ENCODE data around the gene RTN4R. TPM values are rescaled to one million over a fixed set of nuclear protein-coding genes. Genes with fewer than 3 reads are reported as not detected.

Gene RTN4R
- total and polyA plus RNA-seq, 9 of the 15 experiments (the other 6 are each of a cell fraction or from before 2014, with no cell fraction given): 0.04 to 2.8 (median 1.4) TPM; not detected in 3

DNA sequence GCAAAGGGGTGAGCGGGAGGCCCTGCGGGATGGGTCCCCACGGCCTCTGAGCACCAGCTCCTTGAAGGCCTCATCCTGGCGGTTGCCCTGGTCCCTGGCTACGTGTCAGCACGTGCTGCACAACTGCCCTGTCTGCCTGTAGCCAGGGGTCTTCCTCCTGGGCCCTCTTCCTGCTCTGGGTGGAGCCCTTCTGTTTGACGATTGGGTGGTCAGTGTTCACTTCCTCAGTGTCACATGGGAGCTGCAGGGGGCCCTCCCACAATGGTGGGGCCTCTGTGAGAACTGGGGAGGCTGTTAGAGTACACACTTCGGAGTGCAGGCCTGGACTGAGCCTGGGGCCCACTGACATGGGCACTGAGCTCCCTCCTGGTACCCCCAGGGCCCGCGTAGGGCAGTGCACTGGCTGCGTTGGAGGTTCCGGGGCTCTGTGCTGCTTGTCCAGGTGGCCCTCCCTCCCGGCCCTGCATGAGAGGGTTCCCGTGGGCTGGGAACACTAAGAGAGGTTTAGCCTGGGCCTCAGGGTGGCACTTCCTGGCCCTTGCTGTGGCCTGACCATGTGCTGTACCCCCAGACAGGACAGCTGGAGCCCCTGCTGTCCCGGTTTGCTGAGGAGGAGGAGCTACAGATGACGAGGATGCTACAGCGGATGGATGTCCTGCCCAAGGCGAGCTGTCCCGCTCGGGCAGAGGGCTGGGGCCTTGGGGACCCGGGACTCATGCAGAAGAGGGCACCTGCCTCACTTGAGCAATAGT lies 38.0 kb upstream of the RTN4R start (continued):
- TF ChIP-seq BHLHE40 (IDR thresholded peaks at IDR 0.05; ENCODE audit: low read length): peak; percentile 55
- TF ChIP-seq RBBP5 (IDR thresholded peaks at IDR 0.05; ENCODE audit: borderline replicate concordance, insufficient read depth, low read length, poor library complexity, severe bottlenecking): peak; percentile 4
- peak; percentile 65 for TF ChIP-seq MAX (CRISPR knock-in tag; IDR thresholded peaks at IDR 0.05)
- 0 out of 2 replicates have a peak, but pooled peaks have one; percentile 58 for TF ChIP-seq ZC3H4 (CRISPR knock-in tag; IDR thresholded peaks at IDR 0.05; ENCODE audit: borderline replicate concordance)
- TF ChIP-seq FOXK1 (CRISPR knock-in tag; IDR thresholded peaks at IDR 0.05; ENCODE audit: borderline replicate concordance): no peak
- peak; percentile 40; the same call in 1 of the 2 replicates for TF ChIP-seq E2F3 (CRISPR knock-in tag; IDR thresholded peaks at IDR 0.05)
- TF ChIP-seq SUPT5H (IDR thresholded peaks at IDR 0.05): no peak
- TF ChIP-seq CHD4 (IDR thresholded peaks at IDR 0.05; ENCODE audit: insufficient read depth, insufficient replicate concordance, low read depth, low read length, poor library complexity, severe bottlenecking): no peak
- TF ChIP-seq, protein P1, sequence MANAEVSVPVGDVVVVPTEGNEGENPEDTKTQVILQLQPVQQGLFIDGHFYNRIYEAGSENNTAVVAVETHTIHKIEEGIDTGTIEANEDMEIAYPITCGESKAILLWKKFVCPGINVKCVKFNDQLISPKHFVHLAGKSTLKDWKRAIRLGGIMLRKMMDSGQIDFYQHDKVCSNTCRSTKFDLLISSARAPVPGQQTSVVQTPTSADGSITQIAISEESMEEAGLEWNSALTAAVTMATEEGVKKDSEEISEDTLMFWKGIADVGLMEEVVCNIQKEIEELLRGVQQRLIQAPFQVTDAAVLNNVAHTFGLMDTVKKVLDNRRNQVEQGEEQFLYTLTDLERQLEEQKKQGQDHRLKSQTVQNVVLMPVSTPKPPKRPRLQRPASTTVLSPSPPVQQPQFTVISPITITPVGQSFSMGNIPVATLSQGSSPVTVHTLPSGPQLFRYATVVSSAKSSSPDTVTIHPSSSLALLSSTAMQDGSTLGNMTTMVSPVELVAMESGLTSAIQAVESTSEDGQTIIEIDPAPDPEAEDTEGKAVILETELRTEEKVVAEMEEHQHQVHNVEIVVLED (CRISPR knock-in tag; IDR thresholded peaks at IDR 0.05): 0 out of 2 replicates have a peak, but pooled peaks have one; percentile 16
- no peak for TF ChIP-seq ZNF583 (CRISPR knock-in tag; IDR thresholded peaks at IDR 0.05)
- TF ChIP-seq MAZ (CRISPR knock-in tag; conservative IDR thresholded peaks at IDR 0.05 in 1 of 2, IDR thresholded peaks at IDR 0.05 in 1 of 2): peak in 1 of 2 experiments; percentile 26; a peak in 1 of 4 replicates
- TF ChIP-seq, protein P2, sequence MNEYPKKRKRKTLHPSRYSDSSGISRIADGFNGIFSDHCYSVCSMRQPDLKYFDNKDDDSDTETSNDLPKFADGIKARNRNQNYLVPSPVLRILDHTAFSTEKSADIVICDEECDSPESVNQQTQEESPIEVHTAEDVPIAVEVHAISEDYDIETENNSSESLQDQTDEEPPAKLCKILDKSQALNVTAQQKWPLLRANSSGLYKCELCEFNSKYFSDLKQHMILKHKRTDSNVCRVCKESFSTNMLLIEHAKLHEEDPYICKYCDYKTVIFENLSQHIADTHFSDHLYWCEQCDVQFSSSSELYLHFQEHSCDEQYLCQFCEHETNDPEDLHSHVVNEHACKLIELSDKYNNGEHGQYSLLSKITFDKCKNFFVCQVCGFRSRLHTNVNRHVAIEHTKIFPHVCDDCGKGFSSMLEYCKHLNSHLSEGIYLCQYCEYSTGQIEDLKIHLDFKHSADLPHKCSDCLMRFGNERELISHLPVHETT (CRISPR knock-in tag; conservative IDR thresholded peaks at IDR 0.05 in 1 of 2, IDR thresholded peaks at IDR 0.05 in 1 of 2): 0 out of 4 replicates have a peak, but pooled peaks of 1 of the 2 experiments have one; percentile 20

Measured in K562 (cell line).